ENCODE data around the gene SEC11C. TPM values are rescaled to one million over a fixed set of nuclear protein-coding genes. Genes with fewer than 3 reads are reported as not detected.

The SEC11C gene
- total and polyA plus RNA-seq, 9 of the 15 experiments (the other 6 are each of a cell fraction or from before 2014, with no cell fraction given) = 22.0 to 71.3 (median 36.5) TPM

GRCh38 chr18:59109375-59109774, 30.3 kb upstream of the SEC11C start:
- ChIA-PET CTCF (ENCODE audit: low intra/inter-chr PET ratio) (no interaction called here), POLR2A (no interaction called here)
- Histone ChIP-seq H3K4me2 (ENCODE audit: insufficient read depth, low read length) (no peak overlapping the region), H3K79me2 (ENCODE audit: control insufficient read depth, insufficient read depth, low read length) (no peaks in the 10 kb centered on the region), H3K9me3 (replicated peaks; ENCODE audit: control insufficient read depth, insufficient read depth, low read depth, low read length) (no peaks in the 10 kb centered on the region), H3K9me1 (ENCODE audit: control insufficient read depth, insufficient read depth, low read length) (no peaks in the 10 kb centered on the region), H3K9ac (ENCODE audit: insufficient read depth in 1 of 2, low read depth in 2 of 2, low read length in 2 of 2) (no peak overlapping the region), H3K4me1 (replicated peaks in 1 of 2; ENCODE audit: control insufficient read depth in 2 of 2, insufficient read depth in 2 of 2, low read length in 2 of 2) (no peaks in the 10 kb centered on the region), H3K36me3 (ENCODE audit: control insufficient read depth, insufficient read depth, low read length) (no peaks in the 10 kb centered on the region), H3K27ac (ENCODE audit: extremely low read depth, low read depth, low read length) (no peak overlapping the region), H3K4me3 (no peak overlapping the region), H2AFZ (ENCODE audit: low read depth, low read length) (no peak overlapping the region), H3K27me3 (ENCODE audit: control insufficient read depth in 2 of 2, insufficient read depth in 2 of 2, low read length in 2 of 2) (peaks cover 0 to 4% of the 10 kb centered on the region in 2 experiments; a peak in 1 of 5 replicates), H4K20me1 (replicated peaks; ENCODE audit: control insufficient read depth, insufficient read depth, low read length) (no peaks in the 10 kb centered on the region)
- no peak for ATAC-seq
- no peak for TF ChIP-seq FOXM1 (IDR thresholded peaks at IDR 0.05; ENCODE audit: low read depth)
- TF ChIP-seq FOXM1 (CRISPR knock-in tag; IDR thresholded peaks at IDR 0.05; ENCODE audit: low read depth) = no peak
- no peak for TF ChIP-seq KAT7 (CRISPR knock-in tag; IDR thresholded peaks at IDR 0.05; ENCODE audit: borderline replicate concordance)
- TF ChIP-seq KAT8 (IDR thresholded peaks at IDR 0.05; ENCODE audit: low read depth) = no peak
- TF ChIP-seq, protein P1, sequence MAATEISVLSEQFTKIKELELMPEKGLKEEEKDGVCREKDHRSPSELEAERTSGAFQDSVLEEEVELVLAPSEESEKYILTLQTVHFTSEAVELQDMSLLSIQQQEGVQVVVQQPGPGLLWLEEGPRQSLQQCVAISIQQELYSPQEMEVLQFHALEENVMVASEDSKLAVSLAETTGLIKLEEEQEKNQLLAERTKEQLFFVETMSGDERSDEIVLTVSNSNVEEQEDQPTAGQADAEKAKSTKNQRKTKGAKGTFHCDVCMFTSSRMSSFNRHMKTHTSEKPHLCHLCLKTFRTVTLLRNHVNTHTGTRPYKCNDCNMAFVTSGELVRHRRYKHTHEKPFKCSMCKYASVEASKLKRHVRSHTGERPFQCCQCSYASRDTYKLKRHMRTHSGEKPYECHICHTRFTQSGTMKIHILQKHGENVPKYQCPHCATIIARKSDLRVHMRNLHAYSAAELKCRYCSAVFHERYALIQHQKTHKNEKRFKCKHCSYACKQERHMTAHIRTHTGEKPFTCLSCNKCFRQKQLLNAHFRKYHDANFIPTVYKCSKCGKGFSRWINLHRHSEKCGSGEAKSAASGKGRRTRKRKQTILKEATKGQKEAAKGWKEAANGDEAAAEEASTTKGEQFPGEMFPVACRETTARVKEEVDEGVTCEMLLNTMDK (IDR thresholded peaks at IDR 0.05; ENCODE audit: borderline replicate concordance, insufficient read depth, low read depth, low read length, poor library complexity, severe bottlenecking) = no peak
- TF ChIP-seq ZFP1 (CRISPR knock-in tag; IDR thresholded peaks at IDR 0.05) = no peak
- no peak for TF ChIP-seq TGIF2 (CRISPR knock-in tag; IDR thresholded peaks at IDR 0.05)
- no peak for TF ChIP-seq CCNT2 (IDR thresholded peaks at IDR 0.05; ENCODE audit: borderline replicate concordance, extremely low read depth, insufficient read length, low read depth, low read length)
- no peak for TF ChIP-seq SMARCB1 (IDR thresholded peaks at IDR 0.05; ENCODE audit: insufficient read length, low read depth)
- TF ChIP-seq ZC3H11A (IDR thresholded peaks at IDR 0.05; ENCODE audit: low read depth, low read length) = no peak
- TF ChIP-seq KLF16 (IDR thresholded peaks at IDR 0.05) = no peak
- no peak for TF ChIP-seq ZEB2 (IDR thresholded peaks at IDR 0.05)
- TF ChIP-seq KAT2B (IDR thresholded peaks at IDR 0.05; ENCODE audit: low read depth, low read length) = no peak
- TF ChIP-seq RBM34 (IDR thresholded peaks at IDR 0.05; ENCODE audit: borderline replicate concordance, insufficient read depth, low read length) = no peak
- no peak for TF ChIP-seq IRF2 (CRISPR knock-in tag; IDR thresholded peaks at IDR 0.05)
- no peak for TF ChIP-seq TAF7 (tag; IDR thresholded peaks at IDR 0.05)
- TF ChIP-seq TCF7 (IDR thresholded peaks at IDR 0.05; ENCODE audit: borderline replicate concordance) = no peak
- TF ChIP-seq MIER1 (IDR thresholded peaks at IDR 0.05; ENCODE audit: low read depth) = no peak
- TF ChIP-seq RFX5 (IDR thresholded peaks at IDR 0.05; ENCODE audit: low read depth, low read length) = no peak
- 0% methylated on average over 4 of the region's 6 CpGs for WGBS (ENCODE audit: insufficient coverage, low coverage, missing lambda C conversion rate)
- no peak for FAIRE-seq
- in situ Hi-C loops (cut with MboI) (no loop called here), intact Hi-C loops (cut with micrococcal nuclease) (no loop called here)
- DNase-seq (ENCODE audit: extremely low read depth in 1 of 4, low spot score in 3 of 4) = no peak
- no TSS peak for BruUV-seq (replicated peaks)
